ENCODE data around the gene PEMT.
A peak's percentile ranks its signal among the peaks of the same experiment; 100 is the strongest.

The PEMT gene

GRCh38 chr17:17570798-17571716, 20.5 kb downstream of the PEMT start:
- Histone ChIP-seq H3K27me3 (ENCODE audit: insufficient read depth, poor library complexity, severe bottlenecking) (no peaks in the 10 kb centered on the region), H3K36me3 (ENCODE audit: low read depth) (no peaks in the 10 kb centered on the region), H3K9me3 (ENCODE audit: severe bottlenecking) (no peaks in the 10 kb centered on the region), H3K4me1 (ENCODE audit: insufficient read depth, poor library complexity, severe bottlenecking) (peaks cover 15% of the 10 kb centered on the region), H3K27ac (ENCODE audit: poor library complexity, severe bottlenecking) (no peak overlapping the region), H3K4me3 (ENCODE audit: severe bottlenecking) (no peak overlapping the region)
- DNase-seq (ENCODE audit: low spot score) (no peak), ATAC-seq (ENCODE audit: low read depth) (no peak)
- TF ChIP-seq, protein P1, sequence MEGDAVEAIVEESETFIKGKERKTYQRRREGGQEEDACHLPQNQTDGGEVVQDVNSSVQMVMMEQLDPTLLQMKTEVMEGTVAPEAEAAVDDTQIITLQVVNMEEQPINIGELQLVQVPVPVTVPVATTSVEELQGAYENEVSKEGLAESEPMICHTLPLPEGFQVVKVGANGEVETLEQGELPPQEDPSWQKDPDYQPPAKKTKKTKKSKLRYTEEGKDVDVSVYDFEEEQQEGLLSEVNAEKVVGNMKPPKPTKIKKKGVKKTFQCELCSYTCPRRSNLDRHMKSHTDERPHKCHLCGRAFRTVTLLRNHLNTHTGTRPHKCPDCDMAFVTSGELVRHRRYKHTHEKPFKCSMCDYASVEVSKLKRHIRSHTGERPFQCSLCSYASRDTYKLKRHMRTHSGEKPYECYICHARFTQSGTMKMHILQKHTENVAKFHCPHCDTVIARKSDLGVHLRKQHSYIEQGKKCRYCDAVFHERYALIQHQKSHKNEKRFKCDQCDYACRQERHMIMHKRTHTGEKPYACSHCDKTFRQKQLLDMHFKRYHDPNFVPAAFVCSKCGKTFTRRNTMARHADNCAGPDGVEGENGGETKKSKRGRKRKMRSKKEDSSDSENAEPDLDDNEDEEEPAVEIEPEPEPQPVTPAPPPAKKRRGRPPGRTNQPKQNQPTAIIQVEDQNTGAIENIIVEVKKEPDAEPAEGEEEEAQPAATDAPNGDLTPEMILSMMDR (IDR thresholded peaks at IDR 0.05; ENCODE audit: poor library complexity, severe bottlenecking): no peak

DNA sequence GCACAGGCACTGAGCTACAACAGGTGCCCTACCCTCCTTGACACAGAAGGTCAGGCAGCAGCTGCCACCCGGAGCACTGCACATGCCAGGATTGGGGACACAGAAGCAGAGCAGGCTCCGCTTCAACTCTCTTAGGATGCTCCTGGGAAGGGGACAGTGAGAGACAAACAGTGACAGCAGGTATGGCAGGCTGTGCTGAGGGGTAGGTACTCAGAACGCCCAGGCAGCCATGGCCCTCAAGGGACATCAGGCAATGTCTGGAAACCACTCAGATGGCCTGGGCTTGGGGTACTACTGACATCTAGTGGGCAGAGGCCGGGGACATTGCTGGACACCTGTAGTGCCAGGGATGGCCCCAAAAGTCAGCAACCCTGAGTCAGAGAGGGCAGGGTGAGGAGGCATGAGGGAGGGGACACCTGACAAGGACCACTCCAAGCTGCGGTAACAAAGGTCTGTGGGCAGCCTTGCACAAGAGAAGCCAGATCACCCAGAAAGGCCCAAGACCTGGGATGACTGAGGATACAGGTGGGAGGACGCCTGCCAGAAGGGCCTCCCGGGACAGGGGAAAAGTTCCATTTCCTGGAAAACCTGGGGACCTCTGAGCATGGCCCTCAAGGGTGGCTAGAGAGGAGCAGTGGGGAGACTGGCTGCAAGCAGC, 21.2 kb downstream of the PEMT start:
- H3K27me3 ChIP-seq (ENCODE audit: insufficient read depth, poor library complexity, severe bottlenecking): no peaks in the 10 kb centered on the region
- TF ChIP-seq, protein P1 (IDR thresholded peaks at IDR 0.05; ENCODE audit: poor library complexity, severe bottlenecking): peak; percentile 40
- ATAC-seq (ENCODE audit: low read depth) (peak; percentile 38; the same call in 1 of the 3 replicates), DNase-seq (ENCODE audit: low spot score) (no peak)
- H3K4me1 ChIP-seq (ENCODE audit: insufficient read depth, poor library complexity, severe bottlenecking): peaks cover 7% of the 10 kb centered on the region
- no peak overlapping the region for H3K27ac ChIP-seq (ENCODE audit: poor library complexity, severe bottlenecking)
- no peaks in the 10 kb centered on the region for H3K36me3 ChIP-seq (ENCODE audit: low read depth)
- H3K9me3 ChIP-seq (ENCODE audit: severe bottlenecking): no peaks in the 10 kb centered on the region
- no peak overlapping the region for H3K4me3 ChIP-seq (ENCODE audit: severe bottlenecking)

GRCh38 chr17:17569691-17570090, 21.8 kb downstream of the PEMT start:
- DNase-seq (ENCODE audit: low spot score) (no peak), ATAC-seq (ENCODE audit: low read depth) (no peak)
- no peaks in the 10 kb centered on the region for H3K27me3 ChIP-seq (ENCODE audit: insufficient read depth, poor library complexity, severe bottlenecking)
- no peak overlapping the region for H3K4me3 ChIP-seq (ENCODE audit: severe bottlenecking)
- no peaks in the 10 kb centered on the region for H3K36me3 ChIP-seq (ENCODE audit: low read depth)
- no peaks in the 10 kb centered on the region for H3K9me3 ChIP-seq (ENCODE audit: severe bottlenecking)
- TF ChIP-seq, protein P1 (IDR thresholded peaks at IDR 0.05; ENCODE audit: poor library complexity, severe bottlenecking): no peak
- no peak overlapping the region for H3K27ac ChIP-seq (ENCODE audit: poor library complexity, severe bottlenecking)
- H3K4me1 ChIP-seq (ENCODE audit: insufficient read depth, poor library complexity, severe bottlenecking): peaks cover 1% of the 10 kb centered on the region

GRCh38 chr17:17568772-17569195, 22.7 kb downstream of the PEMT start:
- no peaks in the 10 kb centered on the region for H3K9me3 ChIP-seq (ENCODE audit: severe bottlenecking)
- no peaks in the 10 kb centered on the region for H3K4me1 ChIP-seq (ENCODE audit: insufficient read depth, poor library complexity, severe bottlenecking)
- DNase-seq (ENCODE audit: low spot score): no peak
- H3K27ac ChIP-seq (ENCODE audit: poor library complexity, severe bottlenecking): no peak overlapping the region
- H3K27me3 ChIP-seq (ENCODE audit: insufficient read depth, poor library complexity, severe bottlenecking): no peaks in the 10 kb centered on the region
- no peak overlapping the region for H3K4me3 ChIP-seq (ENCODE audit: severe bottlenecking)
- TF ChIP-seq, protein P1 (IDR thresholded peaks at IDR 0.05; ENCODE audit: poor library complexity, severe bottlenecking): peak; percentile 55
- ATAC-seq (ENCODE audit: low read depth): no peak
- H3K36me3 ChIP-seq (ENCODE audit: low read depth): no peaks in the 10 kb centered on the region

All from RWPE2 (cell line).